ENCODE measurements around the gene PYDC1. TPM values are rescaled to one million over a fixed set of nuclear protein-coding genes. Genes with fewer than 3 reads are reported as not detected.

The PYDC1 gene
- total and polyA plus RNA-seq, 10 of the 15 experiments (the other 5 are each of a cell fraction or from before 2014, with no cell fraction given): not detected

- TF ChIP-seq ZNF207 (IDR thresholded peaks at IDR 0.05; ENCODE audit: borderline replicate concordance) (no peak), IRF4 (IDR thresholded peaks at IDR 0.05; ENCODE audit: low read depth, low read length) (no peak), KAT2A (conservative IDR thresholded peaks at IDR 0.05; ENCODE audit: control insufficient read depth, low read depth, low read length) (no peak), RAD51 (IDR thresholded peaks at IDR 0.05) (no peak), SRF (IDR thresholded peaks at IDR 0.05; ENCODE audit: low read depth in 2 of 2, low read length in 2 of 2) (no peak), FOXK2 (IDR thresholded peaks at IDR 0.05) (no peak), SMARCA5 (IDR thresholded peaks at IDR 0.05) (no peak), PML (IDR thresholded peaks at IDR 0.05; ENCODE audit: low read length) (no peak), ZZZ3 (IDR thresholded peaks at IDR 0.05; ENCODE audit: control insufficient read depth, insufficient read length, low read depth) (no peak)
- TF ChIP-seq, protein P1, sequence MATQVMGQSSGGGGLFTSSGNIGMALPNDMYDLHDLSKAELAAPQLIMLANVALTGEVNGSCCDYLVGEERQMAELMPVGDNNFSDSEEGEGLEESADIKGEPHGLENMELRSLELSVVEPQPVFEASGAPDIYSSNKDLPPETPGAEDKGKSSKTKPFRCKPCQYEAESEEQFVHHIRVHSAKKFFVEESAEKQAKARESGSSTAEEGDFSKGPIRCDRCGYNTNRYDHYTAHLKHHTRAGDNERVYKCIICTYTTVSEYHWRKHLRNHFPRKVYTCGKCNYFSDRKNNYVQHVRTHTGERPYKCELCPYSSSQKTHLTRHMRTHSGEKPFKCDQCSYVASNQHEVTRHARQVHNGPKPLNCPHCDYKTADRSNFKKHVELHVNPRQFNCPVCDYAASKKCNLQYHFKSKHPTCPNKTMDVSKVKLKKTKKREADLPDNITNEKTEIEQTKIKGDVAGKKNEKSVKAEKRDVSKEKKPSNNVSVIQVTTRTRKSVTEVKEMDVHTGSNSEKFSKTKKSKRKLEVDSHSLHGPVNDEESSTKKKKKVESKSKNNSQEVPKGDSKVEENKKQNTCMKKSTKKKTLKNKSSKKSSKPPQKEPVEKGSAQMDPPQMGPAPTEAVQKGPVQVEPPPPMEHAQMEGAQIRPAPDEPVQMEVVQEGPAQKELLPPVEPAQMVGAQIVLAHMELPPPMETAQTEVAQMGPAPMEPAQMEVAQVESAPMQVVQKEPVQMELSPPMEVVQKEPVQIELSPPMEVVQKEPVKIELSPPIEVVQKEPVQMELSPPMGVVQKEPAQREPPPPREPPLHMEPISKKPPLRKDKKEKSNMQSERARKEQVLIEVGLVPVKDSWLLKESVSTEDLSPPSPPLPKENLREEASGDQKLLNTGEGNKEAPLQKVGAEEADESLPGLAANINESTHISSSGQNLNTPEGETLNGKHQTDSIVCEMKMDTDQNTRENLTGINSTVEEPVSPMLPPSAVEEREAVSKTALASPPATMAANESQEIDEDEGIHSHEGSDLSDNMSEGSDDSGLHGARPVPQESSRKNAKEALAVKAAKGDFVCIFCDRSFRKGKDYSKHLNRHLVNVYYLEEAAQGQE (IDR thresholded peaks at IDR 0.05; ENCODE audit: low read depth, low read length): no peak
- TF ChIP-seq, protein P2, sequence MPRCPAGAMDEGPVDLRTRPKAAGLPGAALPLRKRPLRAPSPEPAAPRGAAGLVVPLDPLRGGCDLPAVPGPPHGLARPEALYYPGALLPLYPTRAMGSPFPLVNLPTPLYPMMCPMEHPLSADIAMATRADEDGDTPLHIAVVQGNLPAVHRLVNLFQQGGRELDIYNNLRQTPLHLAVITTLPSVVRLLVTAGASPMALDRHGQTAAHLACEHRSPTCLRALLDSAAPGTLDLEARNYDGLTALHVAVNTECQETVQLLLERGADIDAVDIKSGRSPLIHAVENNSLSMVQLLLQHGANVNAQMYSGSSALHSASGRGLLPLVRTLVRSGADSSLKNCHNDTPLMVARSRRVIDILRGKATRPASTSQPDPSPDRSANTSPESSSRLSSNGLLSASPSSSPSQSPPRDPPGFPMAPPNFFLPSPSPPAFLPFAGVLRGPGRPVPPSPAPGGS (IDR thresholded peaks at IDR 0.05; ENCODE audit: borderline replicate concordance, insufficient read depth, low read depth, low read length, poor library complexity, severe bottlenecking): no peak
- TF ChIP-seq, protein P3, sequence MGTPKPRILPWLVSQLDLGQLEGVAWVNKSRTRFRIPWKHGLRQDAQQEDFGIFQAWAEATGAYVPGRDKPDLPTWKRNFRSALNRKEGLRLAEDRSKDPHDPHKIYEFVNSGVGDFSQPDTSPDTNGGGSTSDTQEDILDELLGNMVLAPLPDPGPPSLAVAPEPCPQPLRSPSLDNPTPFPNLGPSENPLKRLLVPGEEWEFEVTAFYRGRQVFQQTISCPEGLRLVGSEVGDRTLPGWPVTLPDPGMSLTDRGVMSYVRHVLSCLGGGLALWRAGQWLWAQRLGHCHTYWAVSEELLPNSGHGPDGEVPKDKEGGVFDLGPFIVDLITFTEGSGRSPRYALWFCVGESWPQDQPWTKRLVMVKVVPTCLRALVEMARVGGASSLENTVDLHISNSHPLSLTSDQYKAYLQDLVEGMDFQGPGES (IDR thresholded peaks at IDR 0.05): no peak
- TF ChIP-seq, protein P4, sequence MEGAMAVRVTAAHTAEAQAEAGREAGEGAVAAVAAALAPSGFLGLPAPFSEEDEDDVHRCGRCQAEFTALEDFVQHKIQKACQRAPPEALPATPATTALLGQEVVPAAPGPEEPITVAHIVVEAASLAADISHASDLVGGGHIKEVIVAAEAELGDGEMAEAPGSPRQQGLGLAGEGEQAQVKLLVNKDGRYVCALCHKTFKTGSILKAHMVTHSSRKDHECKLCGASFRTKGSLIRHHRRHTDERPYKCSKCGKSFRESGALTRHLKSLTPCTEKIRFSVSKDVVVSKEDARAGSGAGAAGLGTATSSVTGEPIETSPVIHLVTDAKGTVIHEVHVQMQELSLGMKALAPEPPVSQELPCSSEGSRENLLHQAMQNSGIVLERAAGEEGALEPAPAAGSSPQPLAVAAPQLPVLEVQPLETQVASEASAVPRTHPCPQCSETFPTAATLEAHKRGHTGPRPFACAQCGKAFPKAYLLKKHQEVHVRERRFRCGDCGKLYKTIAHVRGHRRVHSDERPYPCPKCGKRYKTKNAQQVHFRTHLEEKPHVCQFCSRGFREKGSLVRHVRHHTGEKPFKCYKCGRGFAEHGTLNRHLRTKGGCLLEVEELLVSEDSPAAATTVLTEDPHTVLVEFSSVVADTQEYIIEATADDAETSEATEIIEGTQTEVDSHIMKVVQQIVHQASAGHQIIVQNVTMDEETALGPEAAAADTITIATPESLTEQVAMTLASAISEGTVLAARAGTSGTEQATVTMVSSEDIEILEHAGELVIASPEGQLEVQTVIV (IDR thresholded peaks at IDR 0.05; ENCODE audit: borderline replicate concordance, partially characterized antibody): no peak
These were observed 12.6 kb upstream of the PYDC1 start (continued) for GRCh38 chr16:31229501-31229900.

All from GM12878 (cell line).